IMR-90 (cell line): ENCODE results near the gene HEATR5A. TPM values are rescaled to one million over a fixed set of nuclear protein-coding genes. Genes with fewer than 3 reads are reported as not detected.

Source experiments
- ATAC-seq: fragments of 200-7000 bp; cut with Tn5 transposase; 2 replicates; pipeline ENCODE4 v1.9.1; 2020; ENCODE audit warnings: low read depth, mild to moderate bottlenecking, moderate library complexity
- BruUV-seq: library from RNA; stranded (reverse); fragments of 400-500 nt; replicated peaks from 2 replicates; lab custom pipeline; 2021; lab: Mats Ljungman, UMichigan
- CTCF ChIA-PET: fragments of 300-600 bp; formaldehyde crosslinking; extraction: SDS; loops from one replicate; lab custom pipeline; 2021; ENCODE audit warnings: antibody characterized with exemption; lab: Yijun Ruan, JAX
- POLR2A ChIA-PET: fragments of 300-600 bp; sonication (Branson Sonifier 250); formaldehyde crosslinking; loops from one replicate; lab custom pipeline; 2022; ENCODE audit warnings: antibody characterized with exemption; ENCODE audit not compliant: unreplicated experiment; lab: Charles Lee
- DNase-seq: peaks from one replicate; pipeline ENCODE4 v3.0.0; 2013
- H2AFZ ChIP-seq: replicated peaks from 2 replicates; pipeline ENCODE3; 2013; ENCODE audit warnings: low read length, mild to moderate bottlenecking; ENCODE audit not compliant: poor library complexity
- H2AK5ac ChIP-seq: 2 replicates; pipeline ENCODE4 v1.6.1; 2013; ENCODE audit warnings: low read depth, low read length, inconsistent platforms
- H2AK9ac ChIP-seq: replicated peaks from 2 replicates; pipeline ENCODE3; 2013; ENCODE audit warnings: mild to moderate bottlenecking, low read depth, low read length, moderate library complexity; ENCODE audit not compliant: poor library complexity
- H2BK120ac ChIP-seq: 2 replicates; pipeline ENCODE4 v1.6.1; 2013; ENCODE audit warnings: low read depth, low read length, inconsistent platforms
- H2BK15ac ChIP-seq: 3 replicates; pipeline ENCODE4 v1.6.1; 2013; ENCODE audit warnings: low read depth, low read length, inconsistent platforms
- H2BK20ac ChIP-seq: 2 replicates; pipeline ENCODE4 v1.6.1; 2013; ENCODE audit warnings: low read depth, mild to moderate bottlenecking, inconsistent platforms, low read length, moderate library complexity
- H2BK5ac ChIP-seq: 2 replicates; pipeline ENCODE4 v1.6.1; 2013; ENCODE audit warnings: mild to moderate bottlenecking, low read depth, low read length, inconsistent platforms; ENCODE audit not compliant: poor library complexity, severe bottlenecking
- H3K14ac ChIP-seq: replicated peaks from 2 replicates; pipeline ENCODE4 v1.6.1; 2013; ENCODE audit warnings: low read depth, low read length, inconsistent platforms
- H3K18ac ChIP-seq: 2 replicates; pipeline ENCODE4 v1.6.1; 2013; ENCODE audit warnings: low read depth, low read length, control low read depth
- H3K23ac ChIP-seq: 2 replicates; pipeline ENCODE4 v1.6.1; 2013; ENCODE audit warnings: low read depth, low read length, inconsistent platforms
- H3K27ac ChIP-seq: 2 replicates; pipeline ENCODE4 v1.5.1; 2013; ENCODE audit warnings: mild to moderate bottlenecking, control low read depth, low read length; ENCODE audit not compliant: insufficient read depth
- H3K27me3 ChIP-seq: 2 replicates; pipeline ENCODE4 v1.6.1; 2013; ENCODE audit warnings: low read length; ENCODE audit not compliant: control insufficient read depth, insufficient read depth
- H3K36me3 ChIP-seq: 2 replicates; pipeline ENCODE4 v1.6.1; 2013; ENCODE audit warnings: low read length, mixed read lengths; ENCODE audit not compliant: control insufficient read depth, insufficient read depth
- H3K4ac ChIP-seq: 2 replicates; pipeline ENCODE4 v1.6.1; 2013; ENCODE audit warnings: low read depth, low read length, inconsistent platforms
- H3K4me1 ChIP-seq: 2 replicates; pipeline ENCODE4 v1.6.1; 2013; ENCODE audit warnings: low read length, mixed read lengths; ENCODE audit not compliant: control insufficient read depth, insufficient read depth
- H3K4me2 ChIP-seq: 2 replicates; pipeline ENCODE4 v1.6.1; 2013; ENCODE audit warnings: low read depth, mild to moderate bottlenecking, control low read depth, low read length, moderate library complexity
- H3K4me3 ChIP-seq: 2 replicates; pipeline ENCODE4 v1.5.1; 2013; ENCODE audit warnings: low read depth, mild to moderate bottlenecking, control low read depth, low read length, moderate library complexity; ENCODE audit not compliant: insufficient read depth
- H3K56ac ChIP-seq: 2 replicates; pipeline ENCODE4 v1.6.1; 2013; ENCODE audit warnings: low read length, inconsistent platforms; ENCODE audit not compliant: insufficient read depth; ENCODE audit errors: extremely low read depth
- H3K79me1 ChIP-seq, 2 experiments: 2 replicates each; pipeline ENCODE4 v1.6.1; 2013; ENCODE audit warnings: low read length in 2 of 2, inconsistent platforms in 1 of 2, low read depth in 1 of 2
- H3K9ac ChIP-seq: 2 replicates; pipeline ENCODE4 v1.6.1; 2013; ENCODE audit warnings: low read depth, low read length, control low read depth
- H3K9me1 ChIP-seq: 2 replicates; pipeline ENCODE4 v1.6.1; 2013; ENCODE audit warnings: low read length, inconsistent platforms; ENCODE audit not compliant: insufficient read depth
- H3K9me3 ChIP-seq: 2 replicates; pipeline ENCODE4 v1.6.1; 2013; ENCODE audit warnings: low read length; ENCODE audit not compliant: control insufficient read depth, insufficient read depth
- H4K20me1 ChIP-seq: 2 replicates; pipeline ENCODE4 v1.6.1; 2013; ENCODE audit warnings: low read length, inconsistent platforms; ENCODE audit not compliant: insufficient read depth
- H4K5ac ChIP-seq: 2 replicates; pipeline ENCODE4 v1.6.1; 2013; ENCODE audit warnings: mild to moderate bottlenecking, low read depth, low read length, control low read depth
- H4K8ac ChIP-seq, 2 experiments: 2 replicates each; pipeline ENCODE4 v1.6.1; 2013; ENCODE audit warnings: low read depth in 2 of 2, low read length in 2 of 2, control low read depth in 1 of 2, inconsistent platforms in 1 of 2
- H4K91ac ChIP-seq: 2 replicates; pipeline ENCODE4 v1.6.1; 2013; ENCODE audit warnings: low read depth, low read length, inconsistent platforms; ENCODE audit not compliant: insufficient read depth
- BHLHE40 ChIP-seq: fragments of 150-350 bp; IDR thresholded peaks from 2 replicates; pipeline ENCODE4 v1.6.1; 2016; ENCODE audit warnings: mild to moderate bottlenecking, low read depth, low read length
- CEBPB ChIP-seq: IDR thresholded peaks from 2 replicates; pipeline ENCODE4 v1.6.1; 2012; ENCODE audit warnings: low read depth, low read length, improper control_type of control experiment
- CHD1 ChIP-seq: IDR thresholded peaks from 2 replicates; pipeline ENCODE4 v1.6.1; 2012; ENCODE audit warnings: low read depth, low read length, improper control_type of control experiment
- CTCF ChIP-seq: conservative IDR thresholded peaks from 2 replicates; pipeline ENCODE4 v1.5.1; 2012; ENCODE audit warnings: mild to moderate bottlenecking, low read depth, low read length, improper control_type of control experiment
- ELK1 ChIP-seq: fragments of 150-350 bp; IDR thresholded peaks from 2 replicates; pipeline ENCODE4 v1.6.1; 2016; ENCODE audit warnings: low read depth, mild to moderate bottlenecking, low read length, moderate library complexity, borderline replicate concordance
- FOS ChIP-seq: fragments of 150-350 bp; IDR thresholded peaks from 2 replicates; pipeline ENCODE4 v1.6.1; 2016; ENCODE audit warnings: low read depth, low read length
- MAFK ChIP-seq: IDR thresholded peaks from 2 replicates; pipeline ENCODE4 v1.6.1; 2012; ENCODE audit warnings: low read depth, low read length, improper control_type of control experiment
- MAZ ChIP-seq: IDR thresholded peaks from 2 replicates; pipeline ENCODE4 v1.6.1; 2012; ENCODE audit warnings: low read depth, mild to moderate bottlenecking, low read length, improper control_type of control experiment, moderate library complexity, borderline replicate concordance
- MXI1 ChIP-seq: IDR thresholded peaks from 2 replicates; pipeline ENCODE4 v1.6.1; 2012; ENCODE audit warnings: low read depth, mild to moderate bottlenecking, low read length, moderate library complexity, borderline replicate concordance
- NFE2L2 ChIP-seq: fragments of 150-350 bp; IDR thresholded peaks from 2 replicates; pipeline ENCODE4 v1.6.1; 2016; ENCODE audit warnings: low read depth, mild to moderate bottlenecking, low read length
- POLR2A ChIP-seq: IDR thresholded peaks from 2 replicates; pipeline ENCODE4 v1.6.1; 2012; ENCODE audit warnings: mild to moderate bottlenecking, low read depth, low read length
- RAD21 ChIP-seq: IDR thresholded peaks from 2 replicates; pipeline ENCODE4 v1.6.1; 2012; ENCODE audit warnings: low read length, improper control_type of control experiment
- RCOR1 ChIP-seq: IDR thresholded peaks from 2 replicates; pipeline ENCODE4 v1.6.1; 2012; ENCODE audit warnings: mild to moderate bottlenecking, low read length, improper control_type of control experiment; ENCODE audit not compliant: insufficient replicate concordance
- RFX5 ChIP-seq: IDR thresholded peaks from 2 replicates; pipeline ENCODE4 v1.8.0; 2012; ENCODE audit warnings: low read depth, mild to moderate bottlenecking, low read length, moderate library complexity
- SMC3 ChIP-seq: fragments of 150-350 bp; IDR thresholded peaks from 2 replicates; pipeline ENCODE4 v1.6.1; 2016; ENCODE audit warnings: low read depth, mild to moderate bottlenecking, antibody characterized with exemption, low read length, moderate library complexity
- USF2 ChIP-seq: fragments of 150-350 bp; IDR thresholded peaks from 2 replicates; pipeline ENCODE4 v1.6.1; 2017; ENCODE audit warnings: mild to moderate bottlenecking, antibody characterized with exemption, low read length, low read depth
- WGBS, 2 experiments: methylation state at CpG; one replicate each; pipeline versions ENCODE4 v1.1.5 to v1.1.7; 2013; ENCODE audit warnings: missing lambda C conversion rate in 2 of 2; ENCODE audit not compliant: insufficient read length in 1 of 2; ENCODE audit errors: extremely low coverage in 2 of 2; 5-methylcytosine and 5-hydroxymethylcytosine counted together
- dilution Hi-C: fragments of 300-500 bp; cut with HindIII; formaldehyde crosslinking; loops from one replicate; pipeline ENCODE4 v1.14.3; 2018; ENCODE audit warnings: low sequenced_read_pairs; ENCODE audit not compliant: unreplicated experiment
- in situ Hi-C: fragments of 300-500 bp; cut with MboI; formaldehyde crosslinking; loops from 3 replicates; pipeline ENCODE4 v1.14.3; 2019; ENCODE audit warnings: low sequenced_read_pairs, inconsistent platforms, mixed read lengths
- intact Hi-C: fragments of 100-400 bp; cut with micrococcal nuclease; formaldehyde crosslinking; loops from 2 replicates; pipeline ENCODE4 v1.10.0; 2022
- polyA plus RNA-seq, 3 experiments: library from polyadenylated mRNA; depleted of rRNA; stranded (reverse); fragments of >200 nt; gene quantifications; 2 replicates each; pipeline ENCODE4 v1.2.3, GENCODE V29; 2012; ENCODE audit warnings: low replicate concordance in 1 of 3
- total RNA-seq: library from RNA; depleted of rRNA; stranded (reverse); fragments of >200 nt; gene quantifications from 2 replicates; pipeline ENCODE4 v1.2.3, GENCODE V29; 2012

The HEATR5A gene
- total and polyA plus RNA-seq, 2 of the 4 experiments (the other 2 are of a cell fraction), result 14.0 to 48.9 TPM

GRCh38 chr14:31303654-31304053 lies 116.7 kb downstream of the HEATR5A start:
- H3K4ac ChIP-seq, result no peak overlapping the region
- no peaks in the 10 kb centered on the region for H3K27me3 ChIP-seq
- no TSS peak for BruUV-seq
- no peak overlapping the region for H2BK5ac ChIP-seq
- no peak overlapping the region for H2AFZ ChIP-seq
- no peak overlapping the region for H3K4me3 ChIP-seq
- TF ChIP-seq MAFK, result no peak
- no peak for TF ChIP-seq RAD21
- TF ChIP-seq CHD1, result no peak
- no peak for TF ChIP-seq BHLHE40
- no peak for TF ChIP-seq RFX5
- TF ChIP-seq FOS, result no peak
- no peak for TF ChIP-seq CEBPB
- TF ChIP-seq MXI1, result no peak
- no peak for TF ChIP-seq RCOR1
- TF ChIP-seq MAZ, result no peak
- no peak for TF ChIP-seq SMC3
- no peak for TF ChIP-seq POLR2A
- TF ChIP-seq CTCF, result no peak
- no peak for TF ChIP-seq USF2
- TF ChIP-seq ELK1, result no peak
- no peak for TF ChIP-seq NFE2L2
- no peak overlapping the region for H4K8ac ChIP-seq
- no peak overlapping the region for H2BK15ac ChIP-seq
- ChIA-PET CTCF (no interaction called here), POLR2A (no interaction called here)
- no peaks in the 10 kb centered on the region for H3K4me1 ChIP-seq
- no peak overlapping the region for H2BK120ac ChIP-seq
- no peak overlapping the region for H3K23ac ChIP-seq
- H3K56ac ChIP-seq, result no peak overlapping the region
- no peak overlapping the region for H3K9ac ChIP-seq
- H3K14ac ChIP-seq, result no peak overlapping the region
- peaks cover 18% of the 10 kb centered on the region for H3K36me3 ChIP-seq
- DNase-seq, result no peak
- in situ Hi-C loops, result no loop called here
- no peaks in the 10 kb centered on the region for H3K9me3 ChIP-seq
- WGBS, 2 experiments, result 100% methylated on average over 2 of the region's 5 CpGs; no CpG with 5 or more reads in 1 of the 2 experiments
- no peak overlapping the region for H3K27ac ChIP-seq
- H4K91ac ChIP-seq, result no peak overlapping the region
- dilution Hi-C loops, result no loop called here
- H3K79me1 ChIP-seq, result no peaks in the 10 kb centered on the region
- H2AK9ac ChIP-seq, result no peak overlapping the region
- ATAC-seq, result no peak
- H2AK5ac ChIP-seq, result no peak overlapping the region
- H3K9me1 ChIP-seq, result no peaks in the 10 kb centered on the region
- no peak overlapping the region for H4K5ac ChIP-seq
- H3K4me2 ChIP-seq, result no peak overlapping the region
- no peak overlapping the region for H2BK20ac ChIP-seq
- intact Hi-C loops, result no loop called here
- no peak overlapping the region for H3K18ac ChIP-seq
- no peaks in the 10 kb centered on the region for H4K20me1 ChIP-seq
